22Rv1 (cell line): Measurements from ENCODE around the gene NTN4.

ENCODE experiments used
- CTCF ChIP-seq: fragments of 450-650 bp; IDR thresholded peaks from 2 replicates; pipeline ENCODE4 v1.5.1; 2017; ENCODE audit warnings: mild to moderate bottlenecking
- ZFX ChIP-seq: fragments of 450-650 bp; IDR thresholded peaks from 2 replicates; pipeline ENCODE4 v1.6.1; 2017; ENCODE audit warnings: antibody characterized with exemption, borderline replicate concordance

- TF ChIP-seq CTCF (no peak), ZFX (no peak)
Observed at GRCh38 chr12:95787274-95787818, 3.2 kb downstream of the NTN4 start.
